ENCODE measurements around the gene LORICRIN. TPM values are rescaled to one million over a fixed set of nuclear protein-coding genes. Genes with fewer than 3 reads are reported as not detected.

The LORICRIN gene
- total RNA-seq, 1 experiment from 2014 or later, result not detected

DNA sequence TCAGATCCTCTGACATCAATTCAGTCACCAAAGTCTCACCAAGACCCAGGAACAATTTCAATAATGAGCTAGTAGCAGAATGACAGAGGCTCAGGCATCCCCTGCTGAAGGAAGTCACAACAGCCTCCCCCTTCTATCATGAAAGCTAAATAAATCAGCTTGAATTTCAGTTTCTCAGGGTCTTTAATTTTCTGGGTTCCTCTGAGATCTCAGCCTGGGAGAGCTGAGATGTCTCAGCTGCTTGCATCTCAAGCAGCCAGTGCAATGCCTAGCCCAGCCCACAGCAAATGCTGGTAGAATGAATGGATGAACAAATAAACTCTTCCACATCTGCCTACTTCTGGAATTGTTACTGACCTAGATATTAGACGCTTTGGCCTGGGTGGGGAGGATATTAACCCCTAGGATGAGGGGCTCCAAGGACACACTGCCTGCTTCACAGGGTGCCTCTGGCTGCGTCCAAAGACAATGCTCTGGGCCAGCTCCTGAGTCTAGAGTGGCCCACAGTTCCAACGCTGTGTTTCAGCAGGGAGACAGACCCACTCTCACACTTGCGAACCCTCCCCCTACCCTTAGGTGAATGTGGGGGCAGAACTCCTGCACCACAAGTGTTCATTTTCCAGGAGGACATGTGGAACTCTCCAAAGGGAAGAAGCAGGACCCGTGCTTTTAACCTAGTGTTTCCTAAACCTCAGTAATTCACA is 11.2 kb upstream of the LORICRIN start:
- Mint-ChIP-seq H3K27me3 (ENCODE audit: unreplicated experiment) (peaks cover 94% of the 10 kb centered on the region), H3K36me3 (ENCODE audit: insufficient read depth, unreplicated experiment) (no peaks in the 10 kb centered on the region), H3K4me3 (ENCODE audit: low read depth, unreplicated experiment) (no peak overlapping the region), H3K27ac (ENCODE audit: unreplicated experiment) (no peak overlapping the region), H3K9me3 (ENCODE audit: low read depth, unreplicated experiment) (peaks cover 8% of the 10 kb centered on the region), H3K4me1 (ENCODE audit: low read depth, unreplicated experiment) (no peaks in the 10 kb centered on the region)
- intact Hi-C loops (cut with micrococcal nuclease; ENCODE audit: unreplicated experiment), result no loop called here
- BruUV-seq (replicated peaks), result no TSS peak
- TF ChIP-seq, protein P1, sequence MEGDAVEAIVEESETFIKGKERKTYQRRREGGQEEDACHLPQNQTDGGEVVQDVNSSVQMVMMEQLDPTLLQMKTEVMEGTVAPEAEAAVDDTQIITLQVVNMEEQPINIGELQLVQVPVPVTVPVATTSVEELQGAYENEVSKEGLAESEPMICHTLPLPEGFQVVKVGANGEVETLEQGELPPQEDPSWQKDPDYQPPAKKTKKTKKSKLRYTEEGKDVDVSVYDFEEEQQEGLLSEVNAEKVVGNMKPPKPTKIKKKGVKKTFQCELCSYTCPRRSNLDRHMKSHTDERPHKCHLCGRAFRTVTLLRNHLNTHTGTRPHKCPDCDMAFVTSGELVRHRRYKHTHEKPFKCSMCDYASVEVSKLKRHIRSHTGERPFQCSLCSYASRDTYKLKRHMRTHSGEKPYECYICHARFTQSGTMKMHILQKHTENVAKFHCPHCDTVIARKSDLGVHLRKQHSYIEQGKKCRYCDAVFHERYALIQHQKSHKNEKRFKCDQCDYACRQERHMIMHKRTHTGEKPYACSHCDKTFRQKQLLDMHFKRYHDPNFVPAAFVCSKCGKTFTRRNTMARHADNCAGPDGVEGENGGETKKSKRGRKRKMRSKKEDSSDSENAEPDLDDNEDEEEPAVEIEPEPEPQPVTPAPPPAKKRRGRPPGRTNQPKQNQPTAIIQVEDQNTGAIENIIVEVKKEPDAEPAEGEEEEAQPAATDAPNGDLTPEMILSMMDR (IDR thresholded peaks at IDR 0.05; ENCODE audit: unreplicated experiment), result no peak
- no peak for DNase-seq
- CTCF ChIA-PET, result no interaction called here

DNA sequence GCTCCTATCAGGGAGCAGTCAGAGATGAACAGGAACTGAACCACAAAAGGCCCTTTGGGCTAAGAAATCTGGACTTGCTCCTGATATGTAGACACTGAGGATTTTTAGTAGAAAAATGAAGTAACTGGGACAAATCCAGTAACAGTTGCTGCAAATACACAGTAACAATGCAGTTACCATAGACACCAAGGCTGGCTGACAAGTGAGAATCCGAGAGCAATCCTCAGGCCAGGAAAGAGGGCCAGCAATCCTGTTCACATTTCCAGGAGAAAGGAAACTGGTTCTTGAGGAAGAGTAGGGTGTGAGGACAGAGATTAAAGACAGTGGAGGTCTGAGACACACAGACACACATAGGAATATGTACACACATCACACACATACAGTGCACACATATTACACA is 9.3 kb upstream of the LORICRIN start:
- CTCF ChIA-PET, result no interaction called here
- H3K4me3 Mint-ChIP-seq (ENCODE audit: low read depth, unreplicated experiment), result no peak overlapping the region
- H3K4me1 Mint-ChIP-seq (ENCODE audit: low read depth, unreplicated experiment), result no peaks in the 10 kb centered on the region
- peaks cover 100% of the 10 kb centered on the region for H3K27me3 Mint-ChIP-seq (ENCODE audit: unreplicated experiment)
- peaks cover 2% of the 10 kb centered on the region for H3K9me3 Mint-ChIP-seq (ENCODE audit: low read depth, unreplicated experiment)
- BruUV-seq (replicated peaks), result no TSS peak
- H3K36me3 Mint-ChIP-seq (ENCODE audit: insufficient read depth, unreplicated experiment), result no peaks in the 10 kb centered on the region
- TF ChIP-seq, protein P1 (IDR thresholded peaks at IDR 0.05; ENCODE audit: unreplicated experiment), result no peak
- intact Hi-C loops (cut with micrococcal nuclease; ENCODE audit: unreplicated experiment), result no loop called here
- no peak for DNase-seq
- no peak overlapping the region for H3K27ac Mint-ChIP-seq (ENCODE audit: unreplicated experiment)

DNA sequence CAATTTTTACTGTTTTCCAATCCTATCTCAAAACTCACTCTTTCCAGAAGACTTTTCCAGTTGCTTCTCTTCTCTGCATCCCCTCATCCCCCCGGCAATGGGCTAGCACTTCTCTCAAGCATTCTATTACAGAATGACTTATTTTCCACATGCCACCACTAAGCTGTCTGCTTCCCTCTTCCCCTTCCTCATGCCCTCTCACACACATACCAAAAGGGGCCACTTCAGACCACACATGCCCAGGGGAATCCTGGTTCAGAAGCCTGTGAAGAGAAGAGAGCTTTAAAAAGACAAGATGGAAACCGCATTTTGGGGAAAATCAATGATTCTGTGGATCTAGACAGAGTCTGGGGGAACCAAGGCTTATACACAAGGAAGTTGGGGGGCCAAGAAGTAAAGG is 8.4 kb upstream of the LORICRIN start:
- TF ChIP-seq, protein P1 (IDR thresholded peaks at IDR 0.05; ENCODE audit: unreplicated experiment), result no peak
- Mint-ChIP-seq H3K4me3 (ENCODE audit: low read depth, unreplicated experiment) (no peak overlapping the region), H3K27ac (ENCODE audit: unreplicated experiment) (no peak overlapping the region), H3K36me3 (ENCODE audit: insufficient read depth, unreplicated experiment) (no peaks in the 10 kb centered on the region), H3K27me3 (ENCODE audit: unreplicated experiment) (peaks cover 100% of the 10 kb centered on the region), H3K4me1 (ENCODE audit: low read depth, unreplicated experiment) (no peaks in the 10 kb centered on the region), H3K9me3 (ENCODE audit: low read depth, unreplicated experiment) (peaks cover 2% of the 10 kb centered on the region)
- no TSS peak for BruUV-seq (replicated peaks)
- CTCF ChIA-PET, result interaction anchor here (0.9 kb wide), 1 partner anchor 499 kb away, joined by 3 read pairs; no protein-coding TSS in a partner anchor
- intact Hi-C loops (cut with micrococcal nuclease; ENCODE audit: unreplicated experiment), result no loop called here
- no peak for DNase-seq

DNA sequence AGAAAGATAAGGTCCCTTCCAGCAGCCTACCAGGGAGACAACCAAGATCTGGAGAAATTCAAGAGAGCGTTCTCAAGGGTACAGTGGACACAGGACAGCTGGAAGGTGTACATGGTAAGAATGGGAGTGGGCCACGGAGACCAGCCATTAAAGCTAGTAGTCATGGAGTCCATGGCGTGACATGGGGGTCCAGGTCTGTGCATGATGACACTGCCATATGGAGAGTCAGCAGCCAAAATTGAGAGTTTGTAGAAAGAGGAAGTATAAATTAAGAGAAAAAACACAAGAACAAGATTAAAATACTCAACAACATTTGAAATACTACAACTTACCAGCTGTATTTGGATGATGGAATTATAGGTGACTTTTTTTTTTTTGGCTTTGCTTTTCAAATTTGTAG is 7.9 kb upstream of the LORICRIN start:
- Mint-ChIP-seq H3K27me3 (ENCODE audit: unreplicated experiment) (peaks cover 97% of the 10 kb centered on the region), H3K36me3 (ENCODE audit: insufficient read depth, unreplicated experiment) (no peaks in the 10 kb centered on the region), H3K4me1 (ENCODE audit: low read depth, unreplicated experiment) (no peaks in the 10 kb centered on the region), H3K9me3 (ENCODE audit: low read depth, unreplicated experiment) (no peaks in the 10 kb centered on the region), H3K27ac (ENCODE audit: unreplicated experiment) (no peak overlapping the region), H3K4me3 (ENCODE audit: low read depth, unreplicated experiment) (no peak overlapping the region)
- intact Hi-C loops (cut with micrococcal nuclease; ENCODE audit: unreplicated experiment), result no loop called here
- CTCF ChIA-PET, result interaction anchor here (0.9 kb wide), 1 partner anchor 499 kb away, joined by 3 read pairs; no protein-coding TSS in a partner anchor
- TF ChIP-seq, protein P1 (IDR thresholded peaks at IDR 0.05; ENCODE audit: unreplicated experiment), result no peak
- no TSS peak for BruUV-seq (replicated peaks)
- DNase-seq, result no peak

All from Calu3 (cell line).